Measurements from ENCODE around the gene PPP1R3E. TPM values are rescaled to one million over a fixed set of nuclear protein-coding genes. Genes with fewer than 3 reads are reported as not detected.

PPP1R3E gene
- polyA plus RNA-seq, 5 donors, result 18.4 to 24.7 (median 22.0) TPM

- no peak for DNase-seq
These were observed 50.7 kb downstream of the PPP1R3E start for GRCh38 chr14:23252006-23252405.

DNA sequence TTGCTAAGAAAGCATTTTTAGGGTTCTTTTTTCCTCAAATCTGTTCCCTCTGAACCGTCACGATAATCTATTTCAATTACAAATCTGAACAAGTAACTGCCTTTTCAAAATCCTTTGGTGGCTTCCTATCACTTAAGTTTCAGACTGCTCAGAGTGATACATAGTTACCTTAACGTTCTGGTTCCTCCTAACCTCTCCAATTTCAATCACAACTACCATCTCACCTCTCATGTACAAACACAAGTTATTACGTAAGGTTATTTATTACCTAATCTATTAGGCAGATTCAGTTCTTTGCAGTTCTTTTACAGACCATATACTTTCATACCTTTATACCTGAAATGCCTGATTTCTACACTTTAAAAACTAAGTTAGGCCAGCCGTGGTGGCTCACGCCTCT lies 52.8 kb downstream of the PPP1R3E start:
- no peak for DNase-seq

DNA sequence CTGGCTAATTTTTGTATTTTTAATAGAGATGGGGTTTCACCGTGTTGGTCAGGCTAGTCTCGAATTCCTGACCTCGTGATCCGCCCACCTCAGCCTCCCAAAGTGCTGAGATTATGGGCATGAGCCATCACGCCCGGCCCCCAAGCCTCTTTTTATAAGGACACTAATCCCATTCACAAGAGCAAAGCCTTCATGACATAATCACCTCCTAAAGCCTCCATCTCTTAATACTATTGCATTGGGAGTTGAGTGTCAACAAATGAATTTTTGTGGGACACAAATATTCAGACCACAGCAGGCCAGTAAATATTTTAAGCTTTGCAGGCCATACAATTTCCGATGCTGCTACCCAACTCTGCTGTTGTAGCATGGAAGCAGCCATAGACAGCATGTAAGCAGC lies 54.1 kb downstream of the PPP1R3E start:
- DNase-seq, result no peak

Other genes starting within 250 kb of the PPP1R3E start
- 10 to 100 TPM in 4 of 5 donors, 1 to 10 TPM in 1; 9.7 to 13.7 (median 12.2) TPM for gene CDH24, start 245.3 kb downstream of the PPP1R3E start, polyA plus RNA-seq (ENCODE audit: insufficient read depth in 1 of 5, insufficient read length in 5 of 5, low replicate concordance in 1 of 5)
- gene ACIN1, start 207.7 kb downstream of the PPP1R3E start, polyA plus RNA-seq (ENCODE audit: insufficient read depth in 1 of 5, insufficient read length in 5 of 5, low replicate concordance in 1 of 5), result 100 to 1,000 TPM; 277 to 378 (median 335) TPM
- 10 to 100 TPM; 57.4 to 70.3 (median 64.5) TPM for gene C14orf119, start 207.4 kb downstream of the PPP1R3E start, polyA plus RNA-seq (ENCODE audit: insufficient read depth in 1 of 5, insufficient read length in 5 of 5, low replicate concordance in 1 of 5)
- under 1 TPM in 2 of 5 donors, not detected in 3; 0.05 to 0.06 TPM for gene CIROP, start 197.9 kb downstream of the PPP1R3E start, polyA plus RNA-seq (ENCODE audit: insufficient read depth in 1 of 5, insufficient read length in 5 of 5, low replicate concordance in 1 of 5)
- under 1 TPM; 0.10 to 0.23 (median 0.16) TPM for gene CEBPE, start 183.6 kb downstream of the PPP1R3E start, polyA plus RNA-seq (ENCODE audit: insufficient read depth in 1 of 5, insufficient read length in 5 of 5, low replicate concordance in 1 of 5)
- gene SLC7A8, start 119.2 kb downstream of the PPP1R3E start, polyA plus RNA-seq (ENCODE audit: insufficient read depth in 1 of 5, insufficient read length in 5 of 5, low replicate concordance in 1 of 5), result 100 to 1,000 TPM; 107 to 140 (median 126) TPM
- gene RNF212B, start 64.9 kb downstream of the PPP1R3E start, polyA plus RNA-seq (ENCODE audit: insufficient read depth in 1 of 5, insufficient read length in 5 of 5, low replicate concordance in 1 of 5), result 1 to 10 TPM in 2 of 5 donors, under 1 TPM in 2, not detected in 1; 0.65 to 1.6 (median 1.1) TPM
- gene HOMEZ, start 16.7 kb downstream of the PPP1R3E start, polyA plus RNA-seq (ENCODE audit: insufficient read depth in 1 of 5, insufficient read length in 5 of 5, low replicate concordance in 1 of 5), result 10 to 100 TPM; 15.2 to 19.3 (median 16.4) TPM
- 10 to 100 TPM; 35.9 to 42.0 (median 37.3) TPM for gene BCL2L2, start 4.0 kb upstream of the PPP1R3E start, polyA plus RNA-seq (ENCODE audit: insufficient read depth in 1 of 5, insufficient read length in 5 of 5, low replicate concordance in 1 of 5)
- 100 to 1,000 TPM; 191 to 227 (median 216) TPM for gene PABPN1, start 18.6 kb upstream of the PPP1R3E start, polyA plus RNA-seq (ENCODE audit: insufficient read depth in 1 of 5, insufficient read length in 5 of 5, low replicate concordance in 1 of 5)
- gene SLC22A17, start 50.0 kb upstream of the PPP1R3E start, polyA plus RNA-seq (ENCODE audit: insufficient read depth in 1 of 5, insufficient read length in 5 of 5, low replicate concordance in 1 of 5), result 10 to 100 TPM; 26.1 to 41.7 (median 33.6) TPM
- 10 to 100 TPM; 37.4 to 67.0 (median 49.9) TPM for gene EFS, start 62.3 kb upstream of the PPP1R3E start, polyA plus RNA-seq (ENCODE audit: insufficient read depth in 1 of 5, insufficient read length in 5 of 5, low replicate concordance in 1 of 5)
- not detected for gene IL25, start 70.0 kb upstream of the PPP1R3E start, polyA plus RNA-seq (ENCODE audit: insufficient read depth in 1 of 5, insufficient read length in 5 of 5, low replicate concordance in 1 of 5)
- gene CMTM5, start 74.2 kb upstream of the PPP1R3E start, polyA plus RNA-seq (ENCODE audit: insufficient read depth in 1 of 5, insufficient read length in 5 of 5, low replicate concordance in 1 of 5), result 1 to 10 TPM; 2.3 to 4.9 (median 3.9) TPM
- under 1 TPM in 2 of 5 donors, not detected in 3; 0.03 to 0.18 TPM for gene MYH6, start 105.4 kb upstream of the PPP1R3E start, polyA plus RNA-seq (ENCODE audit: insufficient read depth in 1 of 5, insufficient read length in 5 of 5, low replicate concordance in 1 of 5)
- gene MYH7, start 132.8 kb upstream of the PPP1R3E start, polyA plus RNA-seq (ENCODE audit: insufficient read depth in 1 of 5, insufficient read length in 5 of 5, low replicate concordance in 1 of 5), result 10 to 100 TPM in 1 of 5 donors, under 1 TPM in 4; 0.06 to 22.5 (median 0.27) TPM
- gene NGDN, start 166.8 kb upstream of the PPP1R3E start, polyA plus RNA-seq (ENCODE audit: insufficient read depth in 1 of 5, insufficient read length in 5 of 5, low replicate concordance in 1 of 5), result 10 to 100 TPM; 60.6 to 75.5 (median 64.0) TPM
- gene ZFHX2, start 248.9 kb upstream of the PPP1R3E start, polyA plus RNA-seq (ENCODE audit: insufficient read depth in 1 of 5, insufficient read length in 5 of 5, low replicate concordance in 1 of 5), result 1 to 10 TPM; 4.4 to 6.1 (median 5.0) TPM